SK-MEL-5 (cell line): Measurements from ENCODE around the gene CTU1. TPM values are rescaled to one million over a fixed set of nuclear protein-coding genes. Genes with fewer than 3 reads are reported as not detected.

Source experiments
- DNase-seq: peaks from one replicate; pipeline ENCODE4 v3.0.0-alpha.2; 2016; ENCODE audit warnings: low read depth, low spot score
- in situ Hi-C: cut with HindIII; loops from 2 replicates; pipeline ENCODE4 v1.10.0; 2016; ENCODE audit warnings: low sequenced_read_pairs, high pct_unique_total_duplicates, low pct_unique_long_range_greater_than_20kb
- total RNA-seq: library from RNA; depleted of rRNA; stranded (reverse); fragments of >200 nt; shearing (Covaris generic); gene quantifications from 2 replicates; pipeline ENCODE4 v1.2.3, GENCODE V29; 2014

The CTU1 gene
- total RNA-seq, 1 experiment from 2014 or later, result 13.8 TPM

DNA sequence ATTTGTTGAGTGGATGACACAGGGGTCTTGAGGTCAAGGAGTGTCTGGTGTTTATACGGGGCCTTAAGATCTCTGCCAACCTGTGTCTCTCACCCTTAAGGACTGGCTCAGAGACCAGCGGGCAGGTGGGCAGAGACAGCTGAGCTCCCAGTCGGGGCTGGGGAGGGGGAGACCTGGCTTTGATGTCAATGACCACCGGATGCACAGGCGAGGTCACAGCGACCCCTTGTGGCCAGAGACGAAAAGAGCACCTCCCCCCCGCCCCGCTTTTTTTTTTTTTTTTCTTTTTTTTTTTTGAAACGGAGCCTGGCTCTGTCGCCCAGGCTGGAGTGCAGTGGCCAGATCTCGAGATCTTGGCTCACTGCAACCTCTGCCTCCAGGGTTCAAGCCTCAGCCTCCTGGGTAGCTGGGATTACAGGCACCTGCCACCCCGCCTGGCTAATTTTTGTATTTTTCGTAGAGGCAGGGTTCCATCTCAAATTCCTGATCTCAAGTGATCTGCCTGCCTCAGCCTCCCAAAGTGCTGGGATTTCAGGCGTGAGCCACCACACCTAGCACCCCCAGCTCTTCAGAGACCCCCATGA is 13.4 kb downstream of the CTU1 start:
- in situ Hi-C loops, result no loop called here

DNA sequence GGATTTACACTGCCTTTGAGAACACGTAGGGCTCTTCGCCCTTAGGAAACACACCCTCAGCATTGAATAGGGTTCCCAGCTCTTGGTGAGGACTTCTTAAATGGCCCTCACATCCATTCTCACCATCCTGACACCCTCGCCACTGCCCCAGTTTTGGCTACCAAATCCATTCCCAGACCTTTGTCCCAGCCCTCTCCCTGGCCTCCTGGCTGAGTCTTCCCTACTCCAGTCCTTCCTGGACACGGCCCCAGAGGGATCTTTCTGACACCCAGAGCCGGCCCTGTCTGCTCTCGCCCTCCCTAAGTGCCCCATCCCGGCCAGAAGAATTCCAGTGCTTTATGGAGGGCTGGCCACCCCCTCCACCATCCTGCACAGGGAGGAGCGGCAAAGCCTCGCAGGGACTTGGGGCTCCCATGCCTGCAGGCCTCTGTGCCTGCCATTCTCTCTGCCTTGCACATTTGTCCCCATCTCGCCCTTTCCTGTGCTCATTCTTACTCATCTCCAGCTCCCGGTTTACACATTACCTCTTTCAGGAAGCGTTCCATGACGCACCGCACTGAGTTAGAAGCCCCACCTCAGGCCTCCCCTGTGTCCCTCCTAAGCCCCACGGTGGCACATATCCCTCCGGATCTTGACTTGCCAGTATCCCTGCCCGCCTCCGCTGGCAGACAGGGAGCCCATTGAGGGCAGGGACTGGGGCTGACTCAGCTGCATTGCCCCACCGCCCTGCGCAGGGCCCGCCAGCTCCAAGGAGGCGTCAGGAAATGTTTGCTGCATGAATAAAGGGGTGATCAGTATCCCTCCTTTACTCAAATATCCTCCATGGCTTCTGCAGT is 14.5 kb downstream of the CTU1 start:
- no peak for DNase-seq
- in situ Hi-C loops, result no loop called here

More for the DNA sequence above, 13.4 kb downstream of the CTU1 start:
- peak; percentile 34 for DNase-seq

DNA sequence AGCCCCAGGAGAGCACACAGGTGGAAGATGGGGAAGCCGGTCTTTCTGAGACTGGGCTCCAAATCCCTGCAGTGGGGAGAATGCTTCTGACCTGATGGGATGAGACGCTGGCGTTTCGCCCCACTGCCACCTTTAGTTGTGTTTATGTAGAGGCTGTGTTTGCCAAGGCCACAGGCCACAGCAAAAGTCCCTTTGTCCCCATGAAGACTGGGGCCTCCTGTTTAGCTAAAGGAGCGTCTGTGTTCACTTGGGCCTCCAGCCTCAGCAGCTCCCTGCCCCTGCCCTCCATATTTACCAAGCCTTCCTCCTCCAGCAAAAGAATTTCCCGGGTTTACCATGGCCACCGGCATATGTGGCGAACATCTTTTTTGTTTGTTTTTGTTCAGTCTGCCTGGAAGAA is 15.1 kb downstream of the CTU1 start:
- DNase-seq, result no peak
- in situ Hi-C loops, result no loop called here

DNA sequence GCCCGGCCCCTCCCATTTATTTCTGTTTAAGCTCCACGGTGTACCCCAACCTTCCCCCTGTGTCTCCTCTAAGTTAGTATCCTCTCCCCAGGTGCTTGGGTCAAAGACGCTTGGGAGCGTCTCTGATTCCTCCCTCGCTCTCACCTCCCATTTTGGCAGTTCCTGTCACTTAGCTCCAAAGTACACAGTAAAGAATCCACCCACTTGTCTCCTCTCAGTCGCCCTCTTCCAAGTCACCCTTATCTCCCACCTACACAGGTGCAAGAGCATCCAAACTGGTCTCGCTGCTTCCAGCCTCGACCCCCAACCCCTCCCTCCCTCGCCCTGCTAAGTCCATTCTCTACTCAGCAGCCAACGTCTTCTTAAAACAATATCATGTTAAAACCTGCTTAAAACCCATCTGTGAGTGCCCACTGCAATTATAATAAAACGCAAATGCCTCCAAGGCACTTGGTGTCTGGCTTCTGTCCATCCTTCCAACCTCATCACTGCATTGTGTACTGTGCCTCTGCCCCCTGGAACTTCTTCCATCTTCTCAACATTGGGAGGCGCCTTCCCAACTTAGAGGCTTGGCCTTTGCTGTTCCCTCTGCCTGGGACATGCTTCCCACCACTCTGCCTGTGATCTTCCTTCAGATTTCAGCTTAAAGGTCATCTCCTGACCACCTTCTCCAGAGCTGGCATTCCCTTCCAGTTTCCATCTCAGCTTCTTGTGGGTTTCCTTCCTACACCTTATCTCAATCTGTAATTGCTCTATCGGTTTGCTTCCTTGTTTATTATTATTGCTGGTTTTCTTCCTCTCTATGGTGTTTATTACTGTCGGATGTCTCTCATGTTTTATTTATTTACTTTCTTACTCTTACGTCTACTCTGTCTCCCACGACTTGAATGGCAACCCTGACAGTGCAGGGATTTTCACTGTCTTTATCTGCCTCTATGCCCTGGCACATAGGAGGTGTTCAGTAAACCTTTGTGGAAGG is 16.0 kb downstream of the CTU1 start:
- DNase-seq, result no peak

DNA sequence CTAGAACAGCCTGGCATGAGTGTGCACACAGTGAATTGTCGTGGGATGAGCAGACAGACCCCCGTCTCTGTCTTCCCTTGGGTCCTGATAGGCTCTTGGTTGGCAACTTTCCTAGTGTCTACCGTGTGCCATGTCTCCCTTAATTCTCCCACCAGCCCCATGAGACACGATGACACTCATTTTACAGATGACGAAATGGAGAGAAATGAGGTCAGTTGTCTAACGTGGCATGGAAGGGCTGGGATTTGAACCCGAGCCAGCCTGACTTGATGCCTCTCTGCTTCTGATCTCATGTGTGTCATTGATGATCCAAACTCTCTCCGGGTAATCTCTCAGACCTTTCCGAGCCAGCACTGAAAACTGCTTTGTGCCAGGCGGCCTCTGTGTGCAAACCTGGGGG is 17.1 kb downstream of the CTU1 start:
- in situ Hi-C loops, result no loop called here
- DNase-seq, result no peak

More for the DNA sequence above, 16.0 kb downstream of the CTU1 start:
- in situ Hi-C loops, result no loop called here

DNA sequence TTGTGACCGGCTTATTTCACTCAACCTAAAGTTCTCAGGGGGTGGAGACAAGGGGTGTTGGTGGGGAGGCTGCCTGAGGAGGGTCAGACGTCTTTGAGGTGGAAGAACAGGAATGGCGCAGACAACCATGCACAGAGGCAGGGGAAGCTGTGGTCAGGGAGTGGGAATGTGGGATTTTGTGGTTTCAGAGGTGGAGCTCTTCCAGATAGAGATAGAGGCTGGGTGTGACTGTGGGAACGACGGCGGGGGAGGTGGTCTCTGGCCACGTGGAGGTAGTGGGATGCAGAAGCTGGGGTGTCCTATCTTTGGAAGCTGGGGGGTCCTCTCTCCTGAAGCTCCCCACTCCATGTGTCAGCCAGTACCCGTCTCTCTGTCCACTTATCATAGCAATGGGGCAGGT is 17.7 kb downstream of the CTU1 start:
- in situ Hi-C loops, result no loop called here
- DNase-seq, result no peak

DNA sequence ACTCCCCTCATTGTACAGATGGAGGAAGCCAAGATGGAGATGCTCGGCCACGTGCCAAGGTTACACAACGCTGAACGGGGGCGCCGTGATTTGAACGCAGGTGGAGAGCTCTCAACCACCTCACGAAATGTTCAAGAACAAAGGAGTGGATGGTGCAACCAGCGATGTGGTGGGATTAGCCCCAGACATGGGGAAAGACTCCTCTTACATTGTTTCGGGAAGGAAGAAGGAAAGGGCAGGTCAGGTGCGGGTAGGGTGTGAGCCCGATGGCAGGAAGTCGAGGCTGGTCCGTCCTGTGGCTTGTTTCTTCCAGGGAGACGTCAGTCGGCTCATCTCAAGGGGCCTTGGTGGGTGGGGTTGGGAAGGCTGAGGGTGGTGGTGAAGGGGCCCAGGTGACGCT is 18.4 kb downstream of the CTU1 start:
- in situ Hi-C loops, result no loop called here
- no peak for DNase-seq

DNA sequence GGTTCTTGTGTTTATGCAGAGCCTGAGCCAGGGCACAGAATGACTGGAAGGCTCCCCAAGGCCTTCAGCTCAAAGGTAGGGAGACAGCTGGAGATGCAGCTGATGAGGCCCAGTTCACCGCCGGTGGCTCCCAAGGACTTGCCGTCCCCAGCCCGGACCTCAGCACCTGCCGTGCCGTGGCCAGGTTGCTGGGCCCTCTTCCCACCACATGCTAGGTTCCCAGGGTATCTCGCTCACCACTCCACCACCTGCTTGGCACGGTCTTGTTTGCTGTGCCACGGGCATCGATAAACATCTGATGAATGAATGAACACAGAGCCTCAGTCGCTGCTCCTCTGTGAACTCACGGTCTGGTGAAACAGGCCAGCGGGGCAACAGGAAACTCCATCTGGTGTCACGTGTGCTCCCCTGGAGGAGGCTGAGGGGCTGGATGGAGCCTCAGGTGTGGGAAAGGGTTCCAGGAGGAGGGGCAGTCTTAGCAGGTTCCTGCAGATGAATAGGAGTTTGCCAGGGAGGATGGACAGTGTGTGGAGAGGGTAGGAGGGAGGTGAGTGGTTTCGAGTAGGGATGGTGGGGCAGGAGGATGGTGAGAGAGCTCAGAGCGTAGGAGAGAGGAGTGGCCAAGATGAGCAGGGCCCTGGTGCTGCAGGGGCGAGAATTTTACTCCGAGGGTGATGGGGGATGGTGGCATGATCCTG is 21.9 kb downstream of the CTU1 start:
- no peak for DNase-seq

DNA sequence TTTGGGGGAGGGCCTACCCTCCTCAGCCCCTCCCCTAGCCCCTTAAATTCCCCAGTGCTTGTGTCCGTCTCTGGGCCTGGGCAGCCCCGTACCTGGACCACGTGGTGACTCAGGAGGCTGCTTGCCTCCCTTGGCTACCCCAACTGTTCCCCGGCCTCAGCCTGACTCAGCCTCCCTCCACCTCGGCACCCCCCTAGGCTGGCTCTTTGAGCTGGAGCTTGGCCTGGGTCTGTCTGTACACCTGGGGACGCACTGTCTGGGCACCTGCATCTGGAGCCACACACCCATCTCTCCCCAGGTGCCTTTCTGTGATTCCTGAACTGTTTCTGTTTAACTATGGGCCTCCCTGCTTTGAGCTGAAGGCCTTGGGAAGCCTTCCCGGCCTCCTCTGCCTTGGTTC is 23.7 kb downstream of the CTU1 start:
- in situ Hi-C loops, result no loop called here
- no peak for DNase-seq

More for the DNA sequence above, 21.9 kb downstream of the CTU1 start:
- in situ Hi-C loops, result no loop called here

DNA sequence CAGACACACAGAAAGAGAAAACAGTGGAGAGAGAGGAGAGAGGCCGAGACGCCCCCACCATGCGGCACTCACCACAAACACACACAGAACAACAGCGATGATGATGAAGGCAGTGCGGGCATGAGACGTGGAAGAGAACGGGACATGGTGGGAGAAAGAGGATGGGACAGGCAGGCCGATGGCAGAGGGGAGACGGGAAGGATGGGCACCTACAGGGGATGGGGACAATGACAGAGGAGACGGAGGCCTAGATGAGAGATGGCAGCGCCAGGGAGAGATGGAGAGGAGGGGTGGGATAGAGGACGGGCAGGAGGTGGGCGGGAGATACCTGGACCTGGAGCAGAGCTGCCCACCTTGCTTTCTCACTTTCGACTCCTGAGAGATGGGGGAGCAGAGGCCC is 24.4 kb downstream of the CTU1 start:
- in situ Hi-C loops, result no loop called here
- DNase-seq, result no peak

DNA sequence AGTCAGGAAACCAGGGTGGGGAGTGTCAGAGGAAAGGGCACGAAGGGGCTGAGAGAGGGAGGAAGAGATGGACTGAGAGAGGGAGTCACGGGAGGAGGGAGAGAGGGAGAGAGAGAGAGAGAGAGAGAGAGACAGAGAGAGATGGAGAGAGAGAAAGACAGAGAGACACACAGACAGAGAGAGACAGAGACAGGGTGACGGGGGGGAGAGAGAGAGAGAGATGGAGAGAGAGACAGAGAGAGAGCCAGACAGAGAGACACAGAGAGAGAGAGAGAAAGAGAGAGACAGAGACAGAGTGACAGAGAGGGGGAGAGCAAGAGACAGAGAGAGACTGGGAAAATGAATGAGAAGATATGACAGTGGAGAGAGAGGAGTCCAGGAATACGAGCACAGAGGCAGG is 25.0 kb downstream of the CTU1 start:
- DNase-seq, result no peak
- in situ Hi-C loops, result no loop called here

DNA sequence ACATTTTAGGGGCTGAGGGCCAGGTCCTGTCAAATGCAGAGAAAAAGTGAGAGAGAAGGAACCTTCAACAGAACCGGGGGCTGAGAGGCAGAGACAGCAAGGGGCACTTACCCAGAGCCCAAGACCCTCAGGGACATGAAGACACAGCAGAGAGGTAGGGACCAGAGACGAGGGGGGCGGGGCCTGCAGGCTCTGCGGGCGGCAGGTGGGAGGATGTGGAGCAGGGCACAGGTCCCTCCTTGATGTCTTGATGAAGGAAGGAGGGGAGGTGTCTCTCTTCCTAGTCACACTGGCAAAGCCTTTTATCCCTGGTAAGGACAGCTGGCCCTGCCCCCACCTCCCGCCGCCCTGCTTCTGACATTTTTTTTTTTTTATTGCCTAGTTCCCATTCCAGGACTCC is 25.6 kb downstream of the CTU1 start, which contains the start of gene KLK14:
Gene KLK14, minus strand, starts transcription at position 277 of the 400 bp plus-strand sequence. Its CDS starts 273 bp downstream, at position 4.
- no peak for DNase-seq
- in situ Hi-C loops, result no loop called here

DNA sequence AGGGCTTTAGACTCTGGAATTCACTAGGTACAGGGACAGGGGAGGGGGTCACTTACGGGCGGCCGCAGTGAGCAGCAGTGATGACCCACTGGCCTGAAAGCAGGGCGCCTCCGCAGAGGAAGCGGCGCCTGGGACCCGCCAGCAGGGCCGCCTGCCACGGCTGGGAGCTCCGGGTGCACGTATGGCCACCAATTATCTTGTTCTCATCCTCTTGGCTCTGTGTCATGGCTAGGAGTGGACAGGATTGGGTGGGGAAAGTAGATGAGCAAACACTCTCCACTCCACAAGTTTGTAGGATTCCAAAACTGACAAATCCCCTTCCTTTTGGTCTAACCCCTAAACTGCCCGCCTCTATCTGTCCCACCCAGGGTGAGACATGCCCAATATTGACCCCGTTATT is 26.7 kb downstream of the CTU1 start:
- in situ Hi-C loops, result no loop called here

DNA sequence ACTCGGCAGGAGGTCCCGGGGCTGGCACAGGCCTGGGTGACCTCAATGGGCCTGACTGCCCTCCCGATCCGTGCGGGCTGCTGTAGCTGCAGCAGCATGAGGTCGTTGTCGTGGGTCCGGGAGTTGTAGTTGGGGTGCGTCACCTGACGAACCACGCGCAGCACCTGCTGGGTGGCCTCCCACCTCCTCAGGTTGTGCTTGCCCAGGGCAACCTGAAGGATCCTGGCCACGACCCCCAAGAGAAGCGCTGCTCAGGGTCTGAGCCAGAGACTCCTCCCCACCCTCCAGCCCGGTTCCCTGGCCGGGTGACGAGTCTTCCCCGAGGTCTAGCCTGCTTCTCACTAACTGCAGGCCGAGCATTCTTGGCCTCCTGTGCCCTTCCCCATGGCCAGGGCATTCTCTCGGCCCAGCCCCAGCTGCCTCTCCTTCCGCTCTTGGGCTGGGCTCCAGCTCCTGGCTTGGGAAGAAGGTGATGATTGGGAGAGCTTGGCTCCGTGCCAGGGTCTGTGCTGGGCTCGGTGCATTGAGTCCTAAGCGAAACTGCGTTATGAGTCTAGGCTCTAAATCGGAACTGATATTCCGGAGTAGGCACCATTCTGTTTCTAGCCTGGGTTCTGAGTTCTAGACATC is 28.6 kb downstream of the CTU1 start:
- in situ Hi-C loops, result no loop called here
- DNase-seq, result no peak

More for the DNA sequence above, 26.7 kb downstream of the CTU1 start:
- DNase-seq, result no peak

DNA sequence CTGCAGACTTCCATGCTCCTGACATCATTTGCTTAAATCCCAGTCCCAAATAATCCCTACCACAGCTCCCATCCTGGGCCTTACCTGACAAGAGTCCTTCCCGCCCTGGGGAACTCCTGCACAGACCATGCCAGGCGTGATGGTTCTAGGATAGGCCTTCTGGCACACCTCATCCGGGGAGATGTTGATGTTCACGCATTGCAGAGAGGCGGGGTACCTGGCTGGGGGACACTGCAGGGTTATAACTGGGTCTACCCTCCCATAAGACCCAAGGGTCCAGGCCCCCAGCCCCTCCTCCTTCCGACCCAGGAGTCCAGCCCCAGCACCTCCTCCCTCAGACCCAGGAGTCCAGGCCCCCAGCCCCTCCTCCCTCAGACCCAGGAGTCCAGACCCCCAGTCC is 29.5 kb downstream of the CTU1 start:
- no peak for DNase-seq
- in situ Hi-C loops, result no loop called here

DNA sequence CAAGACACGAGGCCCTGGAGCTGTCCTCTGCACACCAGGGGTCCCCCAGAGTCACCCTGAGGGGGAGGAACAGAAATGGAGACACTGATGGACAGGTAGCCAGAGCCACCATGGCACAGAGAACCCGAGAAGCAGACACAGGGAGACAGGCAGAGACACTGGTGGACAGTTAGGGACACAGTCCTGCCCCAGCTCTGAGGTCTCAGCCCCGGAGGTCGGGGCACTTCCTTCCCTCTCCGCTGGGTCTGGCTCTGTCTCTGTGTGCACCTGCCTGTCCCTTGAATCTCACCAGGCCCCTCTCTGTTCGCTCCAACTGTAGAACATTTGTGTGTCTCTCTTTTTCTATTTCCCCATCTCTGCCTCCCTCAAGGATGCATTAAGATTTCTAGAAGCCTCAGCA is 30.1 kb downstream of the CTU1 start:
- DNase-seq, result no peak

DNA sequence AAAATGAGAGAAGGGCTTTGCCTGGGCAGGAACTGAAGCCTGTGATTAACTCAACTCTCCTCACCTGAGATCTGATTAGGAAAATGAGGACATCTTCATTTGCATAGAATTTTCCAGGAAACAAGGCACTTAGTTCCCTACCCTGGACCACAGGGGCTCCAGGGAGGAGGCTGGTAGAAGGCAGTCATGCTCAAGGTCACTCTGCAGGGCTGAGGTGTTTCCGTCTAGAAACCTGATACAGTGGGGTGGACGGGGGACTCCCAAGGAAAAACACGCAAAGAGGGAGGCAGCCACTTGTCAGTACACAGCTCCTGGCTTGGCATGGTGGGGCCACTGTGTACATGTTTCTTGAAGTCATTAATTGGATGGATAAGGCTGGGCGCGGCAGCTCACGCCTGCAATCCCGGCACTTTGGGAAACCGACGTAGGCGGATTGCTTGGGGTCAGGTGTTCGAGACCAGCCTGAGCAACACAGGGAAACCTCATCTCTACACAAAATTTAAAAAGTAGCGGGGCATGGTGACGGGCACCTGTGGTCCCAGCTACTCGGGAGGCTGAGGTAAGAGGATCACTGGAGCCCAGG is 31.5 kb downstream of the CTU1 start:
- in situ Hi-C loops, result no loop called here
- DNase-seq, result no peak

More for the DNA sequence above, 30.1 kb downstream of the CTU1 start:
- in situ Hi-C loops, result no loop called here
